Aorta (tissue), 5 donors: ENCODE results near the gene CDK5. TPM values are rescaled to one million over a fixed set of nuclear protein-coding genes. Genes with fewer than 3 reads are reported as not detected.
A peak's percentile ranks its signal among the peaks of the same experiment; 100 is the strongest.

Experiments
- ATAC-seq: fragments of 200-7000 bp; cut with Tn5 transposase; one replicate; pipeline ENCODE4 v1.9.1; 2022; ENCODE audit warnings: moderate library complexity; ENCODE audit not compliant: low FRiP score
- DNase-seq, 2 donors: peaks; one replicate each; pipeline ENCODE4 v3.0.0-alpha.2; 2020
- H3K27ac ChIP-seq, 2 donors: one replicate each; pipeline ENCODE4 v1.5.1; 2013; ENCODE audit warnings: low read length in 2 of 2, mild to moderate bottlenecking in 2 of 2, moderate library complexity in 2 of 2, control low read depth in 1 of 2, inconsistent platforms in 1 of 2, low read depth in 1 of 2
- H3K27me3 ChIP-seq, 2 donors: one replicate each; pipeline ENCODE4 v1.6.1; 2013; ENCODE audit warnings: control low read depth in 1 of 2, low read length in 1 of 2, mild to moderate bottlenecking in 1 of 2, moderate library complexity in 1 of 2; ENCODE audit not compliant: insufficient read depth in 2 of 2, control insufficient read depth in 1 of 2
- H3K36me3 ChIP-seq, 2 donors: one replicate each; pipeline ENCODE4 v1.6.1; 2013; ENCODE audit warnings: control low read depth in 1 of 2, low read length in 1 of 2, mild to moderate bottlenecking in 1 of 2; ENCODE audit not compliant: insufficient read depth in 2 of 2, control insufficient read depth in 1 of 2
- H3K4me1 ChIP-seq, 2 donors: one replicate each; pipeline ENCODE4 v1.6.1; 2013; ENCODE audit warnings: low read length in 2 of 2, control low read depth in 1 of 2, mild to moderate bottlenecking in 1 of 2, moderate library complexity in 1 of 2; ENCODE audit not compliant: insufficient read depth in 2 of 2, control insufficient read depth in 1 of 2
- H3K4me3 ChIP-seq, 2 donors: one replicate each; pipeline ENCODE4 v1.5.1; 2013; ENCODE audit warnings: low read length in 2 of 2, control low read depth in 1 of 2, mild to moderate bottlenecking in 1 of 2
- H3K9me3 ChIP-seq: one replicate; pipeline ENCODE4 v1.6.1; 2013; ENCODE audit warnings: mild to moderate bottlenecking, low read length; ENCODE audit not compliant: control insufficient read depth
- WGBS, 2 donors: extraction: QIAGEN DNeasy Blood & Tissue Kit; methylation state at CpG; one replicate each; pipeline ENCODE4 v1.1.7; 2013; 5-methylcytosine and 5-hydroxymethylcytosine counted together
- intact Hi-C, 2 donors: fragments of 100-400 bp; cut with DNase I; formaldehyde crosslinking; loops; one replicate each; pipeline versions ENCODE4 v1.14.2 to v1.15.0; 2022
- polyA plus RNA-seq, 2 donors: library from polyadenylated mRNA; stranded (reverse); fragments of 200-250 nt; gene quantifications; one replicate each; pipeline ENCODE4 v1.2.3, GENCODE V29; 2013
- total RNA-seq, 2 donors: library from RNA; stranded (reverse); fragmentation: NEBNext Ultra II Directional; extraction: Animal tissue kit (Norgen Biotek cat#: 25700); gene quantifications; one replicate each; pipeline ENCODE4 v1.2.1, GENCODE V29; 2021
- donor health status: healthy with polysubstance abuse.
- donor health status: Bipolar disorder and iron deficiency.
- donor health status: DM: no; HTN: no; CAD: no.
- donor health status: DM: no; HTN: no; CAD: no.
- donor health status: DM: yes; HTN: yes; CAD: no.

CDK5 gene
- total and polyA plus RNA-seq, 4 donors, result 4.1 to 8.9 (median 6.3) TPM

GRCh38 chr7:151076863-151077704 lies 19.4 kb upstream of the CDK5 start:
- Histone ChIP-seq H3K4me3 (no peak overlapping the region), H3K4me1 (no peaks in the 10 kb centered on the region), H3K36me3 (peaks cover 0 to 2% of the 10 kb centered on the region in 2 donors), H3K27me3 (no peaks in the 10 kb centered on the region), H3K9me3 (no peaks in the 10 kb centered on the region), H3K27ac (no peak overlapping the region)
- 68 to 71% methylated on average over 27 to 33 of the region's 33 CpGs for WGBS, 2 donors
- intact Hi-C loops, result no loop called here
- no peak for DNase-seq
- ATAC-seq, result no peak

DNA sequence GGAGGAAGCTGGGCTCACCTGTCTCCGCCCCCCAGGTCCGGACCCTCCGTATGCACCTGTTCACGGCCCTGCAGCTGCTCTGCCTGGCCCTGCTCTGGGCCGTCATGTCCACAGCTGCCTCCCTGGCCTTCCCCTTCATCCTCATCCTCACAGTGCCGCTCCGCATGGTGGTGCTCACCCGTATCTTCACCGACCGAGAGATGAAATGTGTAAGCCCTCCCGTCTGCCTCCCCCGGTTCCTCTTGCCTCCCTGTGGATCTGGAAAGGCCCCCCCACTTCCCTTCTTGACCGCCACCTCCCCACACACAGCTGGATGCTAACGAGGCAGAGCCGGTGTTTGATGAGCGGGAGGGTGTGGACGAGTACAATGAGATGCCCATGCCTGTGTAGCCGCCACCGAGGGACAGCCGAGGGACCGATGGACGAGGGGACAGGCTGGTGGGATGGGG lies 18.3 kb upstream of the CDK5 start:
- Histone ChIP-seq H3K9me3 (no peaks in the 10 kb centered on the region), H3K27ac (no peak overlapping the region), H3K4me3 (no peak overlapping the region), H3K36me3 (peaks cover 0 to 2% of the 10 kb centered on the region in 2 donors), H3K27me3 (no peaks in the 10 kb centered on the region), H3K4me1 (no peaks in the 10 kb centered on the region)
- intact Hi-C loops, result no loop called here
- whole genome bisulfite sequencing, 2 donors, result 78 to 82% methylated on average over 22 of the region's 22 CpGs
- no peak for ATAC-seq
- DNase-seq, result no peak

DNA sequence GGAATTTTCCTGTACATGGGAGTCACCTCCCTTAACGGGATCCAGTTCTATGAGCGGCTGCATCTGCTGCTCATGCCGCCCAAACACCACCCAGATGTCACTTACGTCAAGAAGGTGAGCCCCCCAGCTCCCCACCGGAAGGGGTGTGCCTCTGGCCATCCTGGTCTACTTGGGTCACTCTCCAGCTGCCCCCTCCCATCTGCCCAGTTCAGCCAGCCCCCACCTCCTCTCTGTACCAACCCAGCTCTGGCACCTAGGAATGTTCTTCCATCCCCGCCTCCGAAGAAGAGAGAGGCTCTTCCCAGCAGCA lies 17.9 kb upstream of the CDK5 start:
- 76 to 81% methylated on average over 7 of the region's 7 CpGs for WGBS, 2 donors
- no peak for DNase-seq
- no peaks in the 10 kb centered on the region for H3K4me1 ChIP-seq
- intact Hi-C loops, result no loop called here
- ATAC-seq, result no peak
- H3K4me3 ChIP-seq, result no peak overlapping the region
- peaks cover 0 to 4% of the 10 kb centered on the region in 2 donors for H3K36me3 ChIP-seq
- no peak overlapping the region for H3K27ac ChIP-seq
- H3K9me3 ChIP-seq, result no peaks in the 10 kb centered on the region
- no peaks in the 10 kb centered on the region for H3K27me3 ChIP-seq

GRCh38 chr7:151074817-151075661 lies 17.3 kb upstream of the CDK5 start:
- peaks cover 2 to 4% of the 10 kb centered on the region in 2 donors for H3K36me3 ChIP-seq
- 89 to 93% methylated on average over 26 of the region's 26 CpGs for WGBS, 2 donors

GRCh38 chr7:151073990-151074389 lies 16.3 kb upstream of the CDK5 start:
- 87 to 88% methylated on average over 16 to 17 of the region's 17 CpGs for WGBS, 2 donors
- no peaks in the 10 kb centered on the region for H3K27me3 ChIP-seq
- ATAC-seq (no peak), DNase-seq (no peak)
- intact Hi-C loops, result no loop called here
- H3K4me3 ChIP-seq, result no peak overlapping the region
- H3K4me1 ChIP-seq, result no peaks in the 10 kb centered on the region
- no peak overlapping the region for H3K27ac ChIP-seq
- no peaks in the 10 kb centered on the region for H3K9me3 ChIP-seq
- peaks cover 3 to 4% of the 10 kb centered on the region in 2 donors for H3K36me3 ChIP-seq

More at GRCh38 chr7:151074817-151075661, 17.3 kb upstream of the CDK5 start:
- Histone ChIP-seq H3K27ac (no peak overlapping the region), H3K27me3 (no peaks in the 10 kb centered on the region), H3K4me1 (no peaks in the 10 kb centered on the region), H3K4me3 (no peak overlapping the region), H3K9me3 (no peaks in the 10 kb centered on the region)
- intact Hi-C loops, result no loop called here
- ATAC-seq, result no peak
- DNase-seq, result no peak

DNA sequence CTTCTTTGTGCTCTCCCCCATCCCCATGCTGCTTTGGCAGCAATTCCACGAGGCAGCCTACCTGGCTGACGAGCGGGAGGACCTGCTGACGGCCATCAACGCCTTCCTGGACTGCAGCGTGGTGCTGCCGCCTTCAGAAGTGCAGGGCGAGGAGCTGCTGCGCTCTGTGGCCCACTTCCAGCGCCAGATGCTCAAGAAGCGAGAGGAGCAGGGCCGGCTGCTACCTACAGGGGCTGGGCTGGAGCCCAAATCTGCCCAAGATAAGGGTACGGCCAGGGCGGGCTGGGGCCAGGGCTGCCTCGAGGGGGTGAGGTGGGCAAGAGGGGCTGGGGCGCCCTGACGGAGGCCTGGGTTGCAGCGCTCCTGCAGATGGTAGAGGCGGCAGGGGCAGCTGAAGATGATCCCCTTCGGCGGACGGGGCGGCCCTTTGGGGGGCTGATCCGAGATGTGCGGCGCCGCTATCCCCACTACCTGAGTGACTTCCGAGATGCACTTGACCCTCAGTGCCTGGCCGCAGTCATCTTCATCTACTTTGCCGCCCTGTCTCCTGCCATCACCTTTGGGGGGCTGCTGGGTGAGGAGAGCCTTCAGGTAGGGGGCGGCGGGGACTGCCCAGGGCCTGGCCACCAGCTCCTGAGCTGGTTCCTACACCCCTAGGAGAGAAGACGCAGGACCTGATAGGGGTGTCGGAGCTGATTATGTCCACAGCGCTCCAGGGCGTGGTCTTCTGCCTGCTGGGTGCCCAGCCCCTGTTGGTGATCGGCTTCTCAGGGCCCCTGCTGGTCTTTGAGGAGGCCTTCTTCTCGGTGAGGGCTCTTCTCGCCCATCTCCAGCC lies 13.6 kb upstream of the CDK5 start:
- DNase-seq (no peak), ATAC-seq (no peak)
- WGBS, 2 donors, result 87 to 91% methylated on average over 38 to 39 of the region's 39 CpGs
- no peaks in the 10 kb centered on the region for H3K27me3 ChIP-seq
- H3K9me3 ChIP-seq, result no peaks in the 10 kb centered on the region
- H3K4me3 ChIP-seq, result no peak overlapping the region
- H3K36me3 ChIP-seq, result peaks cover 6 to 11% of the 10 kb centered on the region in 2 donors
- no peaks in the 10 kb centered on the region for H3K4me1 ChIP-seq
- H3K27ac ChIP-seq, result no peak overlapping the region
- intact Hi-C loops, result no loop called here

DNA sequence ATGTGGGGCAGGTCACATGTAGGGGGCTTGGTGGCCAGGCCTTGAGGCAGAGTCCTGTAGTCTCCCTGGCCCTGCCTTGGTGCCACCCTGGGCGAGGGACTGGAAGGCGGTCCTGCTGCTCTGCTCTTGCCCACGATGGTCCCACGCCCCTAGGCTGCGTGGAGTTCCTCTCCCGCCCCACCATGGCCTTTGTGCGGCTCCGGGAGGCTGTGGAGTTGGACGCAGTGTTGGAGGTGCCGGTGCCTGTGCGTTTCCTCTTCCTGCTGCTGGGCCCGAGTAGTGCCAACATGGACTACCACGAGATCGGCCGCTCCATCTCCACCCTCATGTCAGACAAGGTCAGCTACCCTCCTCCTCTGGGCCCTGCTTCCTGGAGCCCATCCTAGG lies 12.9 kb upstream of the CDK5 start:
- H3K4me1 ChIP-seq, result no peaks in the 10 kb centered on the region
- WGBS, 2 donors, result 91 to 93% methylated on average over 15 of the region's 15 CpGs
- no peaks in the 10 kb centered on the region for H3K27me3 ChIP-seq
- DNase-seq (no peak), ATAC-seq (no peak)
- no peak overlapping the region for H3K27ac ChIP-seq
- no peaks in the 10 kb centered on the region for H3K9me3 ChIP-seq
- intact Hi-C loops, result no loop called here
- peaks cover 6 to 11% of the 10 kb centered on the region in 2 donors for H3K36me3 ChIP-seq
- no peak overlapping the region for H3K4me3 ChIP-seq

- Histone ChIP-seq H3K36me3 (peaks cover 6 to 11% of the 10 kb centered on the region in 2 donors), H3K9me3 (no peaks in the 10 kb centered on the region), H3K4me1 (no peaks in the 10 kb centered on the region), H3K27ac (no peak overlapping the region), H3K4me3 (no peak overlapping the region), H3K27me3 (no peaks in the 10 kb centered on the region)
- no peak for DNase-seq
- ATAC-seq, result peak; percentile 19
- intact Hi-C loops, result no loop called here
- 82 to 84% methylated on average over 17 of the region's 17 CpGs for WGBS, 2 donors
Measured at GRCh38 chr7:151069841-151070573, 12.3 kb upstream of the CDK5 start.
